Stomach (tissue), 4 donors: ENCODE data around the gene OSBP2.

Source experiments
- EP300 ChIP-seq: sonication (generic); formaldehyde crosslinking; IDR thresholded peaks from one replicate; pipeline ENCODE4 v1.6.1; 2017; ENCODE audit warnings: antibody characterized with exemption
- POLR2AphosphoS5 ChIP-seq, 3 donors: sonication (generic); formaldehyde crosslinking; IDR thresholded peaks; one replicate each; pipeline ENCODE4 v1.6.1; 2016; ENCODE audit warnings: antibody characterized with exemption in 3 of 3
- TF ChIP-seq, protein P1 (sequence below), 7 experiments: fragments of 450-650 bp in 4 of 7; fragments of 200-600 bp in 3 of 7; sonication (generic) in 3 of 7; IDR thresholded peaks; one replicate each; pipeline ENCODE4 v1.5.1; 2016 to 2019; ENCODE audit warnings: antibody characterized with exemption in 7 of 7, control low read depth in 2 of 7, mild to moderate bottlenecking in 1 of 7

DNA sequence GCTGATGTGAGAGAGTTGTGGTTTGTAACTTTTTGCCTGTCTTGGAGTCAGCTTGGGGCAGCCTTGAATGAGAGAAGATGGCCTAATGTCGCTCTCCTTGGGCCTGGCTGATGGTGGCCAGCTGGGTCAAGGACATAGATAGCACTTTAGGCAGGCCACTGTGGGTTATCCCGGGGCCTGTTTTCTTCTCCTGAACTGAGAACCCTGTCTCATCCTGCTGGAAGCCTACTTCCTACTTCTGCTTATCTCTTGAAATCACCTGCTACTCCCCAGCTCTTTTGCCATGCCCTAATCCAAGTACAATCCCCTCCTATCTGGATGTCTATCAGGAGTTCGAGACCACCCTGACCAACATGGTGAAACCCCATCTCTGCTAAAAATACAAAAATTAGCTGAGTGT is 49.5 kb downstream of the OSBP2 start:
- TF ChIP-seq, protein P1, sequence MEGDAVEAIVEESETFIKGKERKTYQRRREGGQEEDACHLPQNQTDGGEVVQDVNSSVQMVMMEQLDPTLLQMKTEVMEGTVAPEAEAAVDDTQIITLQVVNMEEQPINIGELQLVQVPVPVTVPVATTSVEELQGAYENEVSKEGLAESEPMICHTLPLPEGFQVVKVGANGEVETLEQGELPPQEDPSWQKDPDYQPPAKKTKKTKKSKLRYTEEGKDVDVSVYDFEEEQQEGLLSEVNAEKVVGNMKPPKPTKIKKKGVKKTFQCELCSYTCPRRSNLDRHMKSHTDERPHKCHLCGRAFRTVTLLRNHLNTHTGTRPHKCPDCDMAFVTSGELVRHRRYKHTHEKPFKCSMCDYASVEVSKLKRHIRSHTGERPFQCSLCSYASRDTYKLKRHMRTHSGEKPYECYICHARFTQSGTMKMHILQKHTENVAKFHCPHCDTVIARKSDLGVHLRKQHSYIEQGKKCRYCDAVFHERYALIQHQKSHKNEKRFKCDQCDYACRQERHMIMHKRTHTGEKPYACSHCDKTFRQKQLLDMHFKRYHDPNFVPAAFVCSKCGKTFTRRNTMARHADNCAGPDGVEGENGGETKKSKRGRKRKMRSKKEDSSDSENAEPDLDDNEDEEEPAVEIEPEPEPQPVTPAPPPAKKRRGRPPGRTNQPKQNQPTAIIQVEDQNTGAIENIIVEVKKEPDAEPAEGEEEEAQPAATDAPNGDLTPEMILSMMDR (IDR thresholded peaks at IDR 0.05): no peak
- no peak for TF ChIP-seq EP300
- no peak for TF ChIP-seq POLR2AphosphoS5 (IDR thresholded peaks at IDR 0.05)
